Measurements from ENCODE around the gene CPT1B. TPM values are rescaled to one million over a fixed set of nuclear protein-coding genes. Genes with fewer than 3 reads are reported as not detected.

Gene CPT1B
- total RNA-seq, 1 donor from 2014 or later: 62.3 TPM

GRCh38 chr22:50546326-50547262 lies 31.6 kb downstream of the CPT1B start:
- DNase-seq (ENCODE audit: low spot score): no peak

DNA sequence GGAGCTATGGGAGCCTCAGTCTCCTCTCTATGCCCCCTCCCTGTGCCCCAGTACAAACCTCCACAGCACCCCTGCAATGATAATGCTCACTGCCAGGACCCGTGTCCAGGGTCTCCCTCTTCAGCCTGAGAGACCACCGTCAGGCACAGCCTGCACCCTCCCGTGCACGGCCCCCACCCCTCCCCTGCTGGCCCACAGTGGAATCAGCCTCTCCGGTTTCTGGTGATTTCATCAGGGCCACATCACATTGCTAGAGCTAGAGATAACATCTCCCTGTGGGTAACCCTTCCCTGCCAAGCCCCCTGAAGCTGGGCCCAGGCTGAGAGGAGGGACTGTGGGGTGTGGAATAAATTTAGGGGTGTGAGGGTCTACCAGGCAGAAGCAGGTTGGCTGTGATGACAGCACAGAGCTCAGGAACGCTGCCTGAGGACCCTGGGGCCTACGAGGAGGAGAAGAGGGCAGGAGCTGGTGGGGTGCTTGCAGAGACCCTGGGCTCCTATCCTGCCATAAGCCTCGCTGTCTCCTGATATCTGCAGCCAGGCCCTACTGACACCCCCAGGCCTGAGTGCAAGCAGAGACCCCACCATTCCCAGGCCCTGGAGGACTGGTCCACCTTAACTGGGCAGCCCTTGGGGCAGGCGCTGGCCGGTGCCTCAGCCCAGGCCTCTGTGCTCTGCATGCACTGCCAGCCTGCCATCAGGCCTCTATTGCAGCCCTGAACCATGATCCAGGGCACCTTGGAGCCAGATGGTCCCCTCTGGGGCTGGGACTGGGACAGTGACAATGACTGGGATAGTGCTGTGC lies 32.5 kb downstream of the CPT1B start, which contains the start of gene KLHDC7B:
TSS of gene KLHDC7B (plus strand) at position 378 of the 804 bp plus-strand sequence. CDS start at position 723, 345 bp downstream.
- peak; percentile 43 for DNase-seq (ENCODE audit: low spot score)

DNA sequence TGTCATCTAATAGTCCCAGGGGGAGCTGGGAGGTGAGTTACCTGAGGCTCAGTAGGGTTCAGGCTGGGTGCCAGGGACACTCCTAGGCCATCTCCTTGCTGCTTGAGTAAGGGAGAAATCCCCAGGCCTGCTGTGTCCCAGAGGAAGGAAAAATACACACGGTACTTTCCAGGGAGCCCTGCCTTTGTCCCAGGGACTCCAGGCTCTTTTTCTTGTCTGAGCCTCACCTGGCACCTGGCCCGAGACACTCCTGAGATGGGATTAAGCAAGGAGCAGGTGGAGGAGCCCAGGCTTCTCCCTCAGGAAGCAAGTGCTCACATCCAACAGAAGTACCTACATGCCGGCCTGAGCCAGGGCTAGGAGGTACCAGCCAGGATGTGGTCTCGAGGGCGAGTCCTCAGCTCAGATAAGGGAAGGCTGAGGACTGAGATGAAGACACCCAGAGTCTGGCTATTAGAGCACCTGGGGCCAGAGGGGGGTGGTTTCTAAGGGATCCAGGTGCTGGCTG lies 33.4 kb downstream of the CPT1B start:
- peak; percentile 43 for DNase-seq (ENCODE audit: low spot score)

- peak; percentile 80 for DNase-seq (ENCODE audit: low spot score)
Measured at GRCh38 chr22:50544078-50544745, 34.0 kb downstream of the CPT1B start.

DNA sequence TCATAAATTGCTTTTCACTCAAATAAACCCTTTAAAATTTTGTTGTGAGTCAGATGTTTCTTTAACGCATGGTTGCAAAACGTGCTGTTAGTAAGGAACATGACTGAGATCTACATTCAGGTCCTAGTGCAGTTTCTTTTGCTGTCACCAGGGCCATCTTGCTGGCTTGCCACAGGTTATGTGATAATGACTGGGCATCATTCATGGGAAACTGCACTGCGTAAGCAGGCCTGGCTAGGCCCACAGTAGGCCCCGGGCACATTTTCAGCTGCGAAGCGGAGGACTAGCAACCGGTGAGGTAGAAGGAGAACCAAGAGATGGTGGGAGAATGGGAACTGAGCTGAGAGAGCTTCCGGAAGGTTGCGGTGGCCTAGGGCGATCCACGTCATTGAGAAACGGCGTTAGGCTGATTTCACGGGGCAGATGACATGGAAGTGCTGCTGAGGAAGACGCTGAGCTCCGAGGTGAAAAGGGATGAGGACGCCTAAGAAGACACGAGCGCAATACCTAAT lies 35.8 kb downstream of the CPT1B start:
- DNase-seq (ENCODE audit: low spot score): peak; percentile 44

DNA sequence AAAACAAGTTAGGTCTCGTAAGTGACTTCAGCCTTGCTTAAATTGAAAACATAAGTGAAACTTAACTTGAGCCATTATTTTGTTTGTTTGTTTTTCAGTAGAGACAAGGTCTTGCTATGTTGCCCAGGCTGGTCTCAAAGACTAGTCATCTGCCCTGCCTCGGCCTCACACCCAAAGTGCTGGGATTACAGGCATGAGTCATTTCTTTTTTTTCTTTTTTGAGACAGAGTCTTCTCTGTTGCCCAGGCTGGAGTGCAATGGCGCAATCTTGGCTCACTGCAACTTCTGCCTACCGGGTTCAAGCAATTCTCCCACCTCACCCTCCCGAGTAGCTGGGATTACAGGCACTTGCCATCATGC lies 36.6 kb downstream of the CPT1B start:
- peak; percentile 44 for DNase-seq (ENCODE audit: low spot score)

GRCh38 chr22:50540381-50540780 lies 37.8 kb downstream of the CPT1B start:
- DNase-seq (ENCODE audit: low spot score): peak; percentile 41

GRCh38 chr22:50537765-50538164 lies 40.5 kb downstream of the CPT1B start:
- peak; percentile 37 for DNase-seq (ENCODE audit: low spot score)

GRCh38 chr22:50536226-50536625 lies 42.0 kb downstream of the CPT1B start:
- DNase-seq (ENCODE audit: low spot score): no peak

GRCh38 chr22:50535113-50535512 lies 43.1 kb downstream of the CPT1B start:
- peak; percentile 31 for DNase-seq (ENCODE audit: low spot score)

DNA sequence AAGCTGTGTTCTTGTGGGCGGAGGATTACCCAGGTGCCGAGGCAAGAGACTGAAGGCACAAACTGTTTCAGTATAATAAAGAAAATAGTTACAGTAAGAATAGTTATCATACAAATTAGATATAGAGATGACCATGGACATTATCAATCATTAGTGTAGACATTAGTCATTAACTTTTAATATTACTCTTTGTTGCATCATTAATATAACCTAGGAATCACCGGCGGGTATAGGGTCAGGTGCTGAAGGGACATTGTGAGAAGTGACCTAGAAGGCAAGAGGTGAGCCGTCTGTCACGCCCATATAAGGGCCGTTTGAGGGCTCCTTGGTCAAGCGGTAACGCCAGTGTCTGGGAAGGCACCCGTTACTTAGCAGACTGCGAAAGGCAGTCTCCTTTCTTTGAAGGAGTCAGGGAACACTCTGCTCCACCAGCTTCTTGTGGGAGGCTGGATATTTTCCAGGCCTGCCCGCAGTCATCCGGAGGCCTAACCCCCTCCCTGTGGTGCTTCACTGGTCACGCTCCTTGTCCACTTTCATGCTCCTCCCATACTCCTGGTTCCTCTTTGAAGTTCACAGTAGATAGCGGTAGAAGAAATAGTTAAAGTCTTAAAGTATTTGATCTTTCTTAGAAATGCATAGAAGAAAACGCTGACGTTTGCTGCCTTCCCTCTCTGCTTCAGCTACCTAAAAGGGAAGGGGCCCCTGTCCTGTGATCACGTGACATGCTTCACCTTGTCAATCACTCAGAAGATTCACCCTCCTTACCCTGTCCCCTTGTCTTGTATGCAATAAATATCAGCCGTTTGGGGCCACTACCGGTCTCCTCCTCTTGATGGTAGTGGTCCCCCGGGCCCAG lies 44.1 kb downstream of the CPT1B start:
- DNase-seq (ENCODE audit: low spot score): peak; percentile 42

- no peak for DNase-seq (ENCODE audit: low spot score)
Measured at GRCh38 chr22:50532824-50533796, 45.1 kb downstream of the CPT1B start.

- DNase-seq (ENCODE audit: low spot score): peak; percentile 76
Measured at GRCh38 chr22:50531962-50532674, 46.1 kb downstream of the CPT1B start.

DNA sequence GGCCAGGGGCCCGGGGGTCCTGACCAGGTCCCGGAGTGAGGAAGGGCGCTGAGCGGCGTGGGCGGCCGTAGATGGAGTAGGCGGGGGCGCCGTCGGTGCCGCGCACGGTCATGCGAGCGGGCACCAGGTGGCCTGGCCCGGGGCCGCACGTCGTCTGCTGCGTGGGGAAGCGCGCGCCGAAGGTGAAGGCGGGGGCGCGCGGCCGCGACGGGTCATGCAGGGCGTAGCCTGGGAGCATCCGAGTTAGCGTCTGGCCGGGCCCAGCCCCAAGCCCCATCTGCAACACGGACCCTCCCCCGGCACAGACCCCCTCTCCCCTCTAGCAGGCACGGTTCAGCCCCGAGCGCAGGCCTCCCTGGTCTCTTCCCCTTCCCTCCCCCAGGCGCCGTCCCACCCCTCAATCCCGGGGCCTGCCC lies 46.7 kb downstream of the CPT1B start:
- no peak for DNase-seq (ENCODE audit: low spot score)

- peak; percentile 92 for DNase-seq (ENCODE audit: low spot score)
Measured at GRCh38 chr22:50530877-50531545, 47.2 kb downstream of the CPT1B start.

DNA sequence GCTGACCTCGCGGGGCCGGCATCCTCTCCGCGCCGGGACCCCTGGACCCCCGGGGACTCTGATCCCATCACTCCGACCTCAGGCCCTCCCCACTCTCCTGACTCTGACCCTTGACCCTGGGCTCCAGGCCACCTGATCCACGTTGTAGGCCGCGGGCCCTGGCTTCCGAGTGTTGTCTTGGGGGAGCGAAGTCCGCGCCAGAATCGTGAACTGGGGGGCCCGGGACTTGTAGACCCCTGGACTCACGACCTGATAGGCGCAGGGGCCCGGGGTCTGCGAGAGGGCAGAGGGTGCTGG lies 47.7 kb downstream of the CPT1B start:
- DNase-seq (ENCODE audit: low spot score): no peak

DNA sequence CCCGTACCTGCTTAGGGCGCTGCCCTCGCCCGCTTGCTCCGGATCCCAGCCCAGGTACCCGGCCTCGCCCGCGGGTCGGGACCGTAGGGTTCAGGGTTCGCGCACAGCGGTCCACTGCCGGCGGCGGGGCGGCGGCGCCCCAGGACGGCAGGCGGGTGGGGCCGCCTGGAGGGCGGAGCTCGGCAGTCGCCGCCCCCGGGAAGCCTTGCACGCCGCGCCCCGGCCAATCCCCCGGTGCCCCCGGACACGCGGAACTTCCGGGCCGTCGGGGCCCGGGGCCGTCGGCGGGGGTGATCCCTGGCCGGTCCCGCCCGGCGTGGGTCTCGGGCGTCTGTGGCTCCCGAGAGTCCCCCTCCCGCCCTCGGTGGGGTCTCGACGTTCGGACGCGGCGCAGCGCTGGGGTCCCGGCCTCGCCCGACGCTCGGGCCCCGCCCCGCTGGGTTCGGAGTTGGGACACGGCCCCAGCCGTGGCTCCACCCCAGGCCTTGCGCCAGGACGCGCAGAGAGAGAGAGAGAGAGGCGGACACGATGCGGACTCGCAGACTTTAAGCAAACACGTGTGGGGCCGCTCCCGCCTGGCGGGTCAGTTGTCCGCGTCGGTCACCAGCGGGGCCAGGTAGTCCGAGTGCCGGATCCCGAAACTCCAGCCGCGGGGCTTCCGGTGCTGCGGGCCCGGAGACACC lies 48.2 kb downstream of the CPT1B start, which contains the start of gene TYMP:
TSS of gene TYMP (minus strand) at position 116 of the 683 bp plus-strand sequence. CDS start 303 bp downstream, outside the sequence.
- peak; percentile 84 for DNase-seq (ENCODE audit: low spot score)

All from ureter (tissue), 1 donor.